Heart right ventricle (tissue), 16 donors: Measurements from ENCODE around the gene HLA-DOA. TPM values are rescaled to one million over a fixed set of nuclear protein-coding genes. Genes with fewer than 3 reads are reported as not detected.

Experiments
- ATAC-seq, 8 donors: fragments of 200-7000 bp; cut with Tn5 transposase; one replicate each; pipeline ENCODE4 v1.9.1; 2020; ENCODE audit warnings: mild to moderate bottlenecking in 8 of 8, moderate library complexity in 8 of 8, moderate number of reproducible peaks in 1 of 8
- DNase-seq, 2 donors: peaks; one replicate each; pipeline ENCODE4 v3.0.0-alpha.2; 2020
- H3K27ac ChIP-seq, 10 donors: fragments of 200-600 bp; sonication (generic) in 2 of 10; one replicate each; pipeline versions ENCODE4 v1.5.0 to v1.8.0; 2020 to 2022; ENCODE audit warnings: mild to moderate bottlenecking in 3 of 10
- H3K27me3 ChIP-seq, 7 donors: fragments of 200-600 bp; one replicate each; pipeline ENCODE4 v1.8.0; 2021 to 2022; ENCODE audit warnings: mild to moderate bottlenecking in 2 of 7
- H3K36me3 ChIP-seq, 9 donors: fragments of 200-600 bp; sonication (generic) in 1 of 9; one replicate each; pipeline versions ENCODE4 v1.5.0 to v1.8.0; 2020 to 2022; ENCODE audit warnings: mild to moderate bottlenecking in 2 of 9
- H3K4me1 ChIP-seq, 9 donors: fragments of 200-600 bp; sonication (generic) in 1 of 9; one replicate each; pipeline versions ENCODE4 v1.5.0 to v1.8.0; 2020 to 2022; ENCODE audit warnings: mild to moderate bottlenecking in 4 of 9
- H3K4me3 ChIP-seq, 10 donors: fragments of 200-600 bp; sonication (generic) in 2 of 10; one replicate each; pipeline versions ENCODE4 v1.5.0 to v1.8.0; 2020 to 2022; ENCODE audit warnings: mild to moderate bottlenecking in 7 of 10, moderate library complexity in 2 of 10
- H3K9me3 ChIP-seq, 11 donors: fragments of 200-600 bp in 10 of 11; sonication (generic) in 2 of 11; one replicate each; pipeline versions ENCODE4 v1.5.0 to v1.8.0; 2013 to 2022; ENCODE audit warnings: mild to moderate bottlenecking in 2 of 11, control low read depth in 1 of 11, moderate library complexity in 1 of 11
- CTCF ChIP-seq, 9 donors: fragments of 200-600 bp; sonication (generic) in 2 of 9; IDR thresholded peaks; one replicate each; pipeline versions ENCODE4 v1.5.0 to v1.8.0; 2021 to 2022; ENCODE audit warnings: antibody characterized with exemption in 9 of 9, mild to moderate bottlenecking in 5 of 9, moderate library complexity in 1 of 9
- WGBS, 2 donors: extraction: QIAGEN DNeasy Blood & Tissue Kit; methylation state at CpG; one replicate each; pipeline ENCODE4 v1.1.7; 2013; ENCODE audit warnings: inconsistent platforms in 1 of 2; 5-methylcytosine and 5-hydroxymethylcytosine counted together
- intact Hi-C, 10 donors: fragments of 100-400 bp; cut with DNase I; formaldehyde crosslinking; loops; one replicate each; pipeline versions ENCODE4 v1.11.1 to v1.14.2; 2022
- long read RNA-seq, 3 donors: library from polyadenylated mRNA; unstranded; transcript quantifications; one replicate each; pipeline ENCODE4 v2.0.0, GENCODE V29; 2020 to 2021
- polyA plus RNA-seq, 2 donors: library from polyadenylated mRNA; stranded (reverse); fragments of 200-250 nt; gene quantifications; one replicate each; pipeline ENCODE4 v1.2.3, GENCODE V29; 2013
- total RNA-seq, 10 donors: library from RNA; stranded (reverse); fragmentation: NEBNext Ultra II Directional in 3 of 10; extraction: Animal tissue kit (Norgen Biotek cat#: 25700) in 3 of 10; gene quantifications; one replicate each; pipeline versions ENCODE4 v1.2.1 to v1.2.4, GENCODE V29; 2021 to 2023
- donor health status: Arrhythmogenic right ventricular cardiomyopathy.
- donor health status: ischemic (EF 13 %, LVEDD 7.1; RV severe dilation, severe dysfunction).
- donor health status: healthy with polysubstance abuse.
- donor health status: DM: no; HTN: yes; CAD: no.
- donor health status: DM: no; HTN: no; CAD: no.
- donor health status: ischemic (EF 25% LVEDD 6.9; RV normal size, moderate dysfunction).
- donor health status: ischemic (EF 25% LVEDD 5.7; RV mildly dilated, moderate dysfunction).
- donor health status: healthy.
- donor health status: DM: yes; HTN: yes; CAD: no.
- donor health status: Ischemic cardiomyopathy.
- donor health status: ischemic (EF 35%, LVEDD 5.7; RV mildly dilated, moderate dysfunction).
- donor health status: nonischemic (EF 11% LVEDD 7.7; RV severe dilation, severe dysfunction).
- donor health status: DM: yes; HTN: yes; CAD: no.
- donor health status: PGD.
- donor health status: ischemic (EF 29% LVEDD 5.4; RV normal size, mild dysfunction).
- donor health status: nonischemic (EF 23%, LVEDD 6.1; RV moderate dilation, normal function).

Gene HLA-DOA
- total RNA-seq (10 to 100 TPM in 1 of 10 donors, 1 to 10 TPM in 8, under 1 TPM in 1; 0.75 to 22.8 (median 2.0) TPM), polyA plus RNA-seq (1 to 10 TPM in 1 of 2 donors, under 1 TPM in 1; 0.65 to 2.1 TPM)
- long read RNA-seq, donor 1, partial matches to known transcripts, result 1 of 2 reads
- long read RNA-seq, donor 1, other reads (novel, unspliced or antisense), result 0 of 2 reads
- long read RNA-seq, donor 2, partial matches to known transcripts, result 1 of 1 reads
- long read RNA-seq, donor 2, other reads (novel, unspliced or antisense), result 0 of 1 reads
- long read RNA-seq, donor 3, result 0 reads

- peaks cover 0 to 38% (median 9%) of the 10 kb centered on the region in 7 donors for H3K27me3 ChIP-seq
- H3K27ac ChIP-seq, result peak within 1 kb of the TSS in 5 of 10 donors; percentile 25 to 79 (median 48)
Measured at GRCh38 chr6:33008944-33009861, at the start of gene HLA-DOA. HLA-DOA (minus strand) TSS chr6:33009591.

GRCh38 chr6:33057222-33058150, 48.1 kb upstream of the HLA-DOA start:
- TF ChIP-seq CTCF (IDR thresholded peaks at IDR 0.05), result no peak
- peaks cover 0 to 2% (median 0%) of the 10 kb centered on the region in 7 donors for H3K27me3 ChIP-seq
- H3K27ac ChIP-seq, result peak overlapping the region in 1 of 10 donors; percentile 26
- intact Hi-C loops, result no loop called here
- DNase-seq, result no peak
- peaks cover 0 to 12% (median 0%) of the 10 kb centered on the region in 9 donors for H3K4me1 ChIP-seq
- no peak for ATAC-seq
- no peak overlapping the region for H3K4me3 ChIP-seq
- H3K36me3 ChIP-seq, result no peaks in the 10 kb centered on the region
- WGBS, 2 donors, result 50 to 62% methylated on average over 6 of the region's 6 CpGs
- no peaks in the 10 kb centered on the region for H3K9me3 ChIP-seq

More at GRCh38 chr6:33008944-33009861, at the start of gene HLA-DOA:
- H3K4me1 ChIP-seq, result peaks cover 0 to 16% (median 9%) of the 10 kb centered on the region in 9 donors
- H3K4me3 ChIP-seq, result peak within 1 kb of the TSS in 8 of 10 donors; percentile 6 to 54 (median 43)
- no peaks in the 10 kb centered on the region for H3K36me3 ChIP-seq
- ATAC-seq (peak; percentile 24 to 79 (median 54)), DNase-seq (peak in 1 of 2 donors; percentile 30)
- peak in 1 of 9 donors; percentile 18 for TF ChIP-seq CTCF (IDR thresholded peaks at IDR 0.05)
- intact Hi-C loops, result loop anchor here in 1 of 10 donors (10.0 kb wide), 1 partner anchor 236 kb away; no protein-coding TSS in a partner anchor
- WGBS, 2 donors, result 29 to 31% methylated on average over 24 of the region's 24 CpGs
- no peaks in the 10 kb centered on the region for H3K9me3 ChIP-seq

DNA sequence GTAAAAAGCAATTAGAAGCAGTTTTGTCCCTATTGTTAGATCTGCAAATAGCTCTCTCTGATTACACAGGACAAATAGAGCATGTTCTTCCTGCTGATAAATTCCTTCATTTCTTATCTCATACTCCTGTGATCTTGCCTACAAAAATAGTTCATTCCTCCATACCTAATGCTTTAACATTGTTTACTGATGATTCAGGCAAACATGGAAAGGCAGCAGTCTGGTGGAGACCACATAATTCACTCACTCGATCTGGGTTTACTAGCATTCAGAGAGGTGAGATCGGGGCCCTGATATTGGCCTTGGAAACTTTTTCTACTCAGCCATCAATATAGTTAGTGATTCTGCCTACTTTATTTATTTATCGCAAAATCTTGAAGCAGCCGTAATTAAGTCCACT, 43.8 kb upstream of the HLA-DOA start:
- no peaks in the 10 kb centered on the region for H3K36me3 ChIP-seq
- H3K27me3 ChIP-seq, result peaks cover 0 to 8% (median 2%) of the 10 kb centered on the region in 7 donors
- DNase-seq, result no peak
- no peak overlapping the region for H3K27ac ChIP-seq
- H3K4me1 ChIP-seq, result peaks cover 0 to 12% (median 0%) of the 10 kb centered on the region in 9 donors
- peak in 1 of 8 donors; percentile 41 for ATAC-seq
- H3K4me3 ChIP-seq, result no peak overlapping the region
- intact Hi-C loops, result no loop called here
- no peaks in the 10 kb centered on the region for H3K9me3 ChIP-seq
- TF ChIP-seq CTCF (IDR thresholded peaks at IDR 0.05), result no peak
- 44% methylated on average over 4 of the region's 4 CpGs for WGBS, 2 donors
